GM21786 (cell line): ENCODE data around the gene MEF2C.

Experiments
- ATAC-seq: cut with Tn5 transposase; IDR thresholded peaks from one replicate; pipeline ENCODE4 v1.9.1; 2021; ENCODE audit not compliant: unreplicated experiment

Gene MEF2C

GRCh38 chr5:88888848-88889188 lies 5.8 kb upstream of the MEF2C start:
- ATAC-seq = peak; percentile 7

- ATAC-seq = no peak
Measured at GRCh38 chr5:88888291-88888690, 5.3 kb upstream of the MEF2C start.

DNA sequence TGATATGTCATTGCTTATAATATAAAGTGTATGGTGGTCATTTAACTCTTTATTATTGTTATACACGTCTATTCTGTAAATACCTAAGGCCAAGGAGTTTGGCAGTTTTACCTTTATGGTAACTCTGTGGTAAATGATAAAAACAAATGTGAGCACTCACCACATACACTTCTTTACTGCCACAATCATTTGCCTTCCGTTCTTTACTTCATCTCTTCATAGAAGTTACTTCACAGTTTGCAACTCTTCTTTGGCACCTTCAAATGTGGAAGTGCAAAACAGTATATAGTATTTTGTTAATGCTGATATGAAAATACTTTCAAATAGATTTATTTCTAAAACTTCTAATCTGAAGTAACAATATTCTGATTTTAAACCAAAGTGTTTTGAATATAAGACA lies 4.4 kb upstream of the MEF2C start:
- ATAC-seq = no peak

GRCh38 chr5:88886746-88887341 lies 3.9 kb upstream of the MEF2C start:
- ATAC-seq = peak; percentile 15

DNA sequence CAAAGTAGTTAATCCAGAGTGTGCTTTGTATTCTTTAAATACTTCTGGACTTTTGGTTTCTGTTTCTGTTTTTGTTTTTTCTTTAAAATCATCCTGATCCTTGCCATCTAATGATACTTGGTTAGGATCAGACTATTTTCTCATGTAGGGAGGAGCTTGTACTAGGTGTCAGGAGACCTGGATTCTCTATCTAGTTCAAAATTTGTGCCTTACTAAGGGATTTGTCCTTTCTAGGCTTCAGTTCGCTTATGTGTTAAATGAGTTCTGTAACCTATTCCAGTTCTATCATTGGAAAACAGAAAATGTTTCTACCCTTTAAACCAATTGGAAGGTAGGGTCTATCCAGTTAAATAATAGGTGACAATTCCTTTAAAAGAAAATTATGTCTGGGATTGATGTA lies 3.3 kb upstream of the MEF2C start:
- ATAC-seq = no peak

- no peak for ATAC-seq
Measured at GRCh38 chr5:88885002-88885401, 2.0 kb upstream of the MEF2C start.

DNA sequence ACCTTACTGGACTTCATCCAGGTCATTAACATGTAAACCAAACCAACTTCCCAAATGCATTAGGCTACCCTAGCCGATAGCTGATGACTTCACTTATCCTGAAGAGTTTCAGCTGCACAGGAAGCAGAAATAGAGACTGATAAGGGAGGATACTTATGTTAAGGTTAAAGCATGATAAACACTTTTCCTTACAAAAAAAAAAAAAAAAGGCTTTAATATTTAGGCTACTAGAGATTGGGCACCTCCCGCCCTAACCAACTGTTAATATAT lies 1.6 kb upstream of the MEF2C start:
- ATAC-seq = no peak

GRCh38 chr5:88883836-88884607 lies 1.0 kb upstream of the MEF2C start:
- ATAC-seq = no peak

DNA sequence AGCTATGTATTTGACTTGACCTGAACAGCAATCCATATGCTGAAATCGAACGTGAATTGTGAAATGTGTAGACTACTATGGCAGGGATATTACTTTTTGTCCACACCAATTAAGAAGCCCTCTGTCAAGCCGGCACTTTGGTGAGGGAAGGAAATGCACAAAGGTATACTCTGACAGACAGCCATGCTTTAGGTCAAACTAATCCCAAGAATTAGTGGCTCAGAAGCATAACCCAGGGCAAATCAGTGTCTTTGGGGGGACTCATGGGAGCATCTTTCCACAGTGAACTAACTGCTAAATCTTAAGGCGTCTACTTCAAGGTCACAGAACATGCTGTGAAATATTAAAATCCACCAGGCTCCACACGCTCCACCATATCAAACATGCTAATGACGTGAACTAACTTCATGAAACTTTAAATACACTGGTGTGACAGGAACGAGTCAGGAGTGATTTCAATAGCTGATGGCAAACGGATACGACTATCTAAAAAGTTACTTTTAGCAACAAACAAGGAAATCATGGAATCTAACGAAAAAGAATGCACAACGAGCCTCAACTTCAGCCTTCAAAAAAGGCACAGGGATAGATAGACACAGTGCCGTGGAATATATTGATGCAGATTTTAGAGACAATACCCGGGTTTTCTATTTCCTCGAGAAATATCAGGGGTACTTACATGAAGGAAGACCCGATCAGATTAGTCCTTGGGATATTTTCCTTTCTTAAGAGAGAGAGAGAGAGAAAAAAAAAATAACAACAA lies 527 bp downstream of the MEF2C start:
- no peak for ATAC-seq

GRCh38 chr5:88881571-88881971 lies 1.4 kb downstream of the MEF2C start:
- ATAC-seq = peak; percentile 30

GRCh38 chr5:88880201-88880600 lies 2.8 kb downstream of the MEF2C start:
- no peak for ATAC-seq

- ATAC-seq = no peak
Measured at GRCh38 chr5:88879724-88880123, 3.3 kb downstream of the MEF2C start.

DNA sequence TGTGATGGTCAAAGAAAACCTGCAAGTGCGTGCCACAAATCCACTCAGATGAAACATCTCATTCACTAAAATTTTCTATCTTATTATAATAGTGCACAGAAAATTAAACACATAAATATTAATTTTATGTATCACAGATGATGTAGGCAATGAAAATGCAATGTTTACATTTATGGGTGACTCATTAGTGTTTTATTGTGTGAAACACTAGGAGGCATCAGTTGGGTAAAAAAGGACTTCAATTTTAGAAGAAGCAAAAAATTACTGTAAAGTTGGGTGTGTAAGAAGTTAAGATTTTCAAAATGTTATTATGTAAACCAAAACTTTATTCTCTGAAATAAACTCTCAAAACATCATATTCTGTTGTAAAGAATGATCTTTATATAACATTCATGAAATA lies 4.0 kb downstream of the MEF2C start:
- no peak for ATAC-seq

DNA sequence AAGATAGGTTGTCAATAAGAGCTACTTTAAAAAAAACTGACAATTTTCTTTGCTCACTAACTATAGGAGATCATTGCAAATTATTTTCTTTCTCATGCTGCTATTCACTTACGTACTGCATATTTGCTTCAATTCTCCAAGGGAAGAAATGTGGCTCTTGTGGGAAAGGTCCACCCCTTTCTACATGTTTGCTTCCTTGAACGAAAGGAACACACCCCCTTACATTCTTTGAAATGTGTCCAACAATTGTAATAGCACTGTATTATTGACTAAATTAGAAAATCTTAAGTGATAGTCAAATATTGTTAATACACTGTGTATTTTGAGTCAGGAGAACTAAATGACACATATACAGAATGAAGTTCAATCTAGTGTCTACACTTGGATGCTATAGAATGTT lies 5.2 kb downstream of the MEF2C start:
- ATAC-seq = no peak

DNA sequence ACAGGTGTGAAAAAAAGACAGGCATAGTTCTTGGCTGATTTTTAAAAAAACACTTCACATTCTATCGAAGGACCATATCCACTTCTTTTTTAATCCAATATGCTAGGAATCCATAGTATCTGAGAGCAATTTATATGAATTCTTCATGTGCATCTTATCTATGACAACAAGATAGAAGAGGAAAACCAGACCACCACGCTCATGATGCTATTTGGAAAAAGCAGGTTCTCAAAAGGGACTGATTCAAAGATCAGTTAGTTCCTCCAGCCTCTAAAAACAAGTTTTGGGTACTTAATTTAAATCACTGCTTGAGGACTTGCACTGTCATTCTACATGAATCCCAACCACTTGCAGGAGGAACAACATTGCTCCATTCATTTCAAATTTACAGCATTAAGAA lies 6.3 kb downstream of the MEF2C start:
- ATAC-seq = no peak

GRCh38 chr5:88875341-88876234 lies 7.4 kb downstream of the MEF2C start:
- ATAC-seq = peak; percentile 58

- ATAC-seq = no peak
Measured at GRCh38 chr5:88873447-88873846, 9.5 kb downstream of the MEF2C start.

- no peak for ATAC-seq
Measured at GRCh38 chr5:88872971-88873370, 10.0 kb downstream of the MEF2C start.

GRCh38 chr5:88870285-88870684 lies 12.7 kb downstream of the MEF2C start:
- ATAC-seq = no peak

GRCh38 chr5:88868468-88869068 lies 14.4 kb downstream of the MEF2C start:
- ATAC-seq = no peak

GRCh38 chr5:88867638-88868037 lies 15.3 kb downstream of the MEF2C start:
- ATAC-seq = no peak
